H54 (cell line): Measurements from ENCODE around the gene POSTN.

ENCODE experiments used
- DNase-seq: peaks from one replicate; pipeline ENCODE4 v3.0.0; 2011; ENCODE audit warnings: low spot score, mixed read lengths; ENCODE audit not compliant: insufficient read length
- FAIRE-seq: peaks from 3 replicates; lab custom pipeline; 2011; peaks lifted over from hg19 to GRCh38; lab: Jason Lieb, UNC
- POLR2A ChIP-seq: IDR thresholded peaks from 2 replicates; pipeline ENCODE4 v1.6.1; 2011; ENCODE audit warnings: low read depth, mild to moderate bottlenecking, low read length

The POSTN gene

DNA sequence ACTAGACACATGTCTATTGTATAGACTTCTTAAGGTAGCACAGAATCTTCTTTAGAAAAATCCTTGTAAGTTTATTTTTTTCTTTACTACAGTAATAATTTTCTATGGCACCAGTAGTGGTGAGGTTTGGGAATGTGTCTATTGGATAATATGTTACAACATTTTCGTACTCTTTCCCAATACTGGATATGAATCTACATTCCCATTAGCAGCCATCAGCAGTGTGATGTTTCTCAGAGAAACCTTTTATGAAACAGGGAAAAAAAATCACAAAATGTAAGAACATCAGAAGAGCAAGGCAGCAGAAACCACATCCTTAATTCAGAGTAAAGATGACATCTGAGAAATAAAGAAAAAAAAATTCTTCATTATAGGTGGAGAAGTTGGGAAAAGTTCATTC, 83.3 kb downstream of the POSTN start:
- TF ChIP-seq POLR2A: no peak
- DNase-seq (no peak), FAIRE-seq (no peak)
